Parathyroid adenoma (tissue), 2 donors: ENCODE results near the gene ACYP2.

ENCODE experiments used
- H2AFZ ChIP-seq: fragments of 300-600 bp; sonication (generic); one replicate; pipeline ENCODE4 v1.7.0; 2017; ENCODE audit warnings: antibody characterized with exemption, mild to moderate bottlenecking
- H3K27ac ChIP-seq: fragments of 300-600 bp; sonication (generic); one replicate; pipeline ENCODE4 v1.7.0; 2017
- H3K27me3 ChIP-seq: fragments of 300-600 bp; sonication (generic); one replicate; pipeline ENCODE4 v1.7.0; 2017; ENCODE audit warnings: low read length; ENCODE audit not compliant: control insufficient read depth, insufficient read depth
- H3K36me3 ChIP-seq: fragments of 300-600 bp; sonication (generic); one replicate; pipeline ENCODE4 v1.7.0; 2017; ENCODE audit warnings: low read length; ENCODE audit not compliant: control insufficient read depth, insufficient read depth
- H3K4me1 ChIP-seq: fragments of 300-600 bp; sonication (generic); one replicate; pipeline ENCODE4 v1.7.0; 2017; ENCODE audit warnings: control low read depth
- H3K4me2 ChIP-seq: fragments of 300-600 bp; sonication (generic); one replicate; pipeline ENCODE4 v1.7.0; 2017; ENCODE audit warnings: low read length
- H3K4me3 ChIP-seq: fragments of 300-600 bp; sonication (generic); one replicate; pipeline ENCODE4 v1.7.0; 2017; ENCODE audit warnings: low read depth, low read length
- H3K79me2 ChIP-seq: fragments of 300-600 bp; sonication (generic); one replicate; pipeline ENCODE4 v1.7.0; 2017; ENCODE audit warnings: control low read depth
- H3K9ac ChIP-seq: fragments of 300-600 bp; sonication (generic); one replicate; pipeline ENCODE4 v1.7.0; 2017; ENCODE audit warnings: mild to moderate bottlenecking
- H3K9me3 ChIP-seq: fragments of 300-600 bp; sonication (generic); one replicate; pipeline ENCODE4 v1.7.0; 2017; ENCODE audit warnings: low read length; ENCODE audit not compliant: control insufficient read depth
- TF ChIP-seq, protein P1 (sequence below): fragments of 300-600 bp; sonication (generic); IDR thresholded peaks from one replicate; pipeline ENCODE4 v1.7.0; 2017; ENCODE audit warnings: antibody characterized with exemption, mild to moderate bottlenecking
- donor health status: primary hyperparathyroidism.

ACYP2 gene

DNA sequence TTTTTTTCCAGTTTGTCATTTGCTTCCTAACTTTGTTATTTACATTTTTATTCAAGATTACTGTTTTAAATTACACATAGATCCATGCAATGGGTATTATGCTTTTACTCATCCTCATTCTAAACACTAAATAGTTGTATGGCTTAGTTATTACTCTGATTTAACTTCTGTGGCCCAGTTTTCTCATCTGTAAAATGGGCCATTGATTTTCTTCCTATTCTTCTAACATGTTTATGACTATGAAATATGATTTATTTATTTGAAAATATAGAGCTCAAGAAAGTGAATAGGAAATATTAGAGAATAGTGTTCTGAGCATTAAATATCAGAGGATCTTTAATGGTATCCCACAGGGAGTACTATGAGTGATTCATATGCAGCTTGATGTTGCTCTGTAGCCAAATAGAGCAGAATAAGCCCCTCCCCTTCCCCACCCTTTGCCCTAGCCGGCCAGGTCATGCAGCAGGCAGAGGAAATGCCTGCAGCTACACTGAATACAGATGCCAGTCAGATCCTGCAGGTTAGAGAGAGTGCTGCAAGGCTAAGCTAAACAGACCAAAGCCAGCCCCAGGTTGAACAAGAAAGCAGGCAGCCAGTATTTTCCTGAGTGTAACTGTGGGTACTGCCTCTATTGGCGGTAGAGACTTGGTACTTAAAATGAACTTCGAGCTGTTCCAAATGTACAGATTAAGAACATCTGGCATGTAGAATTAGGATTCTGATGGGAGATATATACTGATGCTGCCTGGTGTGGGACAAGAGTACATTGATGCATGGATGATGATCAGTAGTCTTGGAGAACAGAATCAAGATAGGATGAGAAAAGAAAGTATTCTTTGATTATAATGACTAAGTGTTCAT is 11.7 kb upstream of the ACYP2 start:
- Histone ChIP-seq H3K9me3 (no peaks in the 10 kb centered on the region), H3K27ac (no peak overlapping the region), H3K36me3 (no peaks in the 10 kb centered on the region), H3K9ac (no peak overlapping the region), H3K79me2 (no peaks in the 10 kb centered on the region), H3K4me1 (no peaks in the 10 kb centered on the region), H2AFZ (no peak overlapping the region), H3K4me2 (no peak overlapping the region), H3K27me3 (no peaks in the 10 kb centered on the region), H3K4me3 (no peak overlapping the region)
- TF ChIP-seq, protein P1, sequence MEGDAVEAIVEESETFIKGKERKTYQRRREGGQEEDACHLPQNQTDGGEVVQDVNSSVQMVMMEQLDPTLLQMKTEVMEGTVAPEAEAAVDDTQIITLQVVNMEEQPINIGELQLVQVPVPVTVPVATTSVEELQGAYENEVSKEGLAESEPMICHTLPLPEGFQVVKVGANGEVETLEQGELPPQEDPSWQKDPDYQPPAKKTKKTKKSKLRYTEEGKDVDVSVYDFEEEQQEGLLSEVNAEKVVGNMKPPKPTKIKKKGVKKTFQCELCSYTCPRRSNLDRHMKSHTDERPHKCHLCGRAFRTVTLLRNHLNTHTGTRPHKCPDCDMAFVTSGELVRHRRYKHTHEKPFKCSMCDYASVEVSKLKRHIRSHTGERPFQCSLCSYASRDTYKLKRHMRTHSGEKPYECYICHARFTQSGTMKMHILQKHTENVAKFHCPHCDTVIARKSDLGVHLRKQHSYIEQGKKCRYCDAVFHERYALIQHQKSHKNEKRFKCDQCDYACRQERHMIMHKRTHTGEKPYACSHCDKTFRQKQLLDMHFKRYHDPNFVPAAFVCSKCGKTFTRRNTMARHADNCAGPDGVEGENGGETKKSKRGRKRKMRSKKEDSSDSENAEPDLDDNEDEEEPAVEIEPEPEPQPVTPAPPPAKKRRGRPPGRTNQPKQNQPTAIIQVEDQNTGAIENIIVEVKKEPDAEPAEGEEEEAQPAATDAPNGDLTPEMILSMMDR, result no peak

DNA sequence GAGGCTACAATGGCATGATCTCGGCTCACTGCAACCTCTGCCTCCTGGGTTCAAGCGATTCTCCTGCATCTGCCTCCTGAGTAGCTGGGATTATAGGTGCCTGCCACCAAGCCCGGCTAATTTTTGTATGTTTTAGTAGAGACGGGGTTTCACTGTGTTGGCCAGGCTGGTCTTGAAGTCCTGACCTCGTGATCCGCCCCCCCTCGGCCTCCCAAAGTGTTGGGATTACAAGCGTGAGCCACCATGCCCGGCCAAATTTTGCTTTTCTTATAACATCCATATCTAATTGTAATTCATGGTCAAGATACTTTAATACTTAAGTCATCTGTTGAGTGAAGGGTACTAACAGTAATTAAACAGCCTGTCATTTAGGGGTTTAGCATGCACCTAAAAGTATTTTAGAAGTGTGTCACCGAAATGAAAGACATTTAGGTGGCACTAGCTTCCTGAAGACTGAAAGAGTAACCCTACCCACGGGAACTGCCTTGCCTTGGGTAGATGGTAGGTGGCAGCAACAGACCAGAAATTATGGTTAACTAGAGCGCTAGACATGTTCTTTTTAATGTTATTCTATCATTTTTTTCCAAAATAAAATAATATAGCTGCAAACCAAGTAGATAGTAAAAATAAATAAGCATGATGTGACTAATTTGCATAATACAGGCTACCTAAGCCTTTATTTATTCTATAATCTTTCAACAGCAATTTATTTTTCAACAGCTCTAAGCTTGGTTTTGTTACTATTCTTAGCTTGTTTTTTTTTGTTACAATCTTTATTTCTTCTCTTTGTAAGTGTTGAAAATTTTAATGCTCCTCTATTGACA is 8.6 kb upstream of the ACYP2 start:
- H2AFZ ChIP-seq, result peak overlapping the region; percentile 7
- no peaks in the 10 kb centered on the region for H3K79me2 ChIP-seq
- H3K9me3 ChIP-seq, result no peaks in the 10 kb centered on the region
- H3K9ac ChIP-seq, result no peak overlapping the region
- no peaks in the 10 kb centered on the region for H3K36me3 ChIP-seq
- no peak overlapping the region for H3K4me3 ChIP-seq
- no peak overlapping the region for H3K27ac ChIP-seq
- no peaks in the 10 kb centered on the region for H3K27me3 ChIP-seq
- H3K4me2 ChIP-seq, result no peak overlapping the region
- no peaks in the 10 kb centered on the region for H3K4me1 ChIP-seq
- TF ChIP-seq, protein P1, result peak; percentile 64

DNA sequence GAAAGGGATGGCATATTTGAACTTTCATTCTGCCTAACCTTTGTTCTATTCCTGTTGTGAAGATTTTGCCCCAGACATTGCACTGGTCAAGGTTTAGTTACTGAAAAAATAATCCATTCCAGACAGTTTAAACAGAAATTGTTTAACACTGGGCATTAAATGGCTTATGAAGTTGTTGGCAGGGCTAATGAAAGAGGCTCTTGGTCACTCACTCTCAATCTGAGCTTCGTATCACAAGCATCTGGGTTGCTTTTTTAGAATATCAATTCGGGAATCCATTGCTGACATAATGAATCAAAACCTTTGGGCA is 8.0 kb upstream of the ACYP2 start:
- TF ChIP-seq, protein P1, result no peak
- Histone ChIP-seq H3K9ac (no peak overlapping the region), H3K27ac (no peak overlapping the region), H3K4me1 (no peaks in the 10 kb centered on the region), H3K36me3 (no peaks in the 10 kb centered on the region), H3K4me3 (no peak overlapping the region), H3K4me2 (no peak overlapping the region), H3K79me2 (no peaks in the 10 kb centered on the region), H3K9me3 (no peaks in the 10 kb centered on the region), H2AFZ (no peak overlapping the region), H3K27me3 (no peaks in the 10 kb centered on the region)

DNA sequence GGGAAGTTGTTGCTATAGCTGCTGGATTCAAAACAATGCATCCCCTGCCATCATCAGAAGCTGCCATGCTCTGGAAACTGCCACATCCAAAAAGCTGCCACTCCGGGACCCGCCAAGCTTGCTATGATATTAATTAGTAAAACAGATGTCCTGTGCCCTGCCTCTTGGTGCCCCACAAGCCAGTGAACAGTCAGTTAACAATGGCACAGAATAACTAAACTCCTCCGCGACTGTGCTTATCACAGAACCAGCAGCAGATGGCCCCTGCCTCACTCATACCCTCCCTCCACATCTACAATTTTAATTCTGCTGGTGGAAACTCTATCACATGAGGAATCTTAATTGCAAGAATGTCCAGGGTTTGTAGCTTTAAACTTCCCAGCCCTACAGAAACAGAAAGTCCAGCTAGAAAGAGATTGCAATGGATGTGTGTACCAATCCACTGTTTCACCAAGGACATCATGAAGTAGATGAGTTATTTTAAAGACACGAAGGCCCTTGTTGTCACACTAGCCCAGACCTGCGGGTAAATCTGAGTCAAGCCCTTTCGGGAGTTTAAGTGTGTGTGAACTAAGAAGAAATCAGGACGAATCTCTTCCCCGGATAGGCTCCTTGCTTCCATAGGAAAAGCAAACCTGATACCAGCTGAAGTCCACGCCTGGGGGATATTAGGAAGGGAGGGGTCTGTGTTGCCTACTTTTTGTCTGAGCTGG is 7.4 kb upstream of the ACYP2 start:
- Histone ChIP-seq H3K9ac (no peak overlapping the region), H3K4me3 (no peak overlapping the region), H3K27ac (no peak overlapping the region), H3K9me3 (no peaks in the 10 kb centered on the region), H3K4me1 (no peaks in the 10 kb centered on the region), H3K79me2 (no peaks in the 10 kb centered on the region), H3K27me3 (no peaks in the 10 kb centered on the region), H2AFZ (no peak overlapping the region), H3K4me2 (no peak overlapping the region), H3K36me3 (no peaks in the 10 kb centered on the region)
- TF ChIP-seq, protein P1, result no peak
